Activated naive CD4-positive, alpha-beta T cell treated with anti-CD3 and anti-CD28 coated beads for 36 hours (primary cell): ENCODE measurements around the gene PRELP. TPM values are rescaled to one million over a fixed set of nuclear protein-coding genes. Genes with fewer than 3 reads are reported as not detected.
"Not testable (repeated sequence)": the region's sequence is repeated elsewhere in the genome, so short reads cannot be mapped to it uniquely, and the experiment has no call there.

Experiments
- CTCF ChIA-PET: fragments of 350-600 bp; sonication (Branson Sonifier 250); formaldehyde crosslinking; loops from one replicate; lab custom pipeline; 2021; ENCODE audit warnings: antibody characterized with exemption; lab: Charles Lee
- DNase-seq: peaks from one replicate; pipeline ENCODE4 v3.0.0-alpha.2; 2020
- H3K27ac Mint-ChIP-seq: one replicate; pipeline ENCODE4 v1.8.0; 2021; ENCODE audit warnings: mild to moderate bottlenecking, mixed read lengths
- H3K27me3 Mint-ChIP-seq: one replicate; pipeline ENCODE4 v1.8.0; 2021; ENCODE audit warnings: low read depth, mixed read lengths
- H3K36me3 Mint-ChIP-seq: one replicate; pipeline ENCODE4 v1.8.0; 2021; ENCODE audit warnings: low read depth, mixed read lengths
- H3K4me1 Mint-ChIP-seq: one replicate; pipeline ENCODE4 v1.8.0; 2021; ENCODE audit warnings: low read depth, mixed read lengths
- H3K4me3 Mint-ChIP-seq: one replicate; pipeline ENCODE4 v1.8.0; 2021; ENCODE audit warnings: mild to moderate bottlenecking, moderate library complexity, mixed read lengths
- H3K9me3 Mint-ChIP-seq: one replicate; pipeline ENCODE4 v1.8.0; 2021; ENCODE audit warnings: mixed read lengths
- intact Hi-C: fragments of 100-400 bp; cut with micrococcal nuclease; formaldehyde crosslinking; loops from one replicate; pipeline ENCODE4 v1.15.1; 2023
- total RNA-seq, 2 experiments: library from RNA; stranded (reverse); gene quantifications; one replicate each; pipeline ENCODE4 v1.2.3, GENCODE V29; 2021

Gene PRELP
- total RNA-seq, 2 experiments from 2014 or later = not detected

GRCh38 chr1:203443296-203443695 is 32.3 kb upstream of the PRELP start:
- peaks cover 1% of the 10 kb centered on the region for H3K9me3 Mint-ChIP-seq
- intact Hi-C loops = loop anchor here (5.0 kb wide), 1 partner anchor 101 kb away; no protein-coding TSS in a partner anchor
- CTCF ChIA-PET = interaction anchor here (0.6 to 1.5 kb wide), 2 partner anchors 14 to 287 kb away, joined by 3 read pairs; no protein-coding TSS in a partner anchor

GRCh38 chr1:203444171-203444576 is 31.4 kb upstream of the PRELP start:
- no peaks in the 10 kb centered on the region for H3K36me3 Mint-ChIP-seq
- intact Hi-C loops = loop anchor here (5.0 kb wide), 1 partner anchor 102 kb away; no protein-coding TSS in a partner anchor
- H3K27ac Mint-ChIP-seq = no peak overlapping the region
- H3K4me3 Mint-ChIP-seq = no peak overlapping the region
- H3K27me3 Mint-ChIP-seq = peaks cover 5% of the 10 kb centered on the region
- peaks cover 1% of the 10 kb centered on the region for H3K9me3 Mint-ChIP-seq
- H3K4me1 Mint-ChIP-seq = no peaks in the 10 kb centered on the region
- CTCF ChIA-PET = interaction anchor here (2.2 kb wide), 1 partner anchor 101 kb away, joined by 7 read pairs; no protein-coding TSS in a partner anchor
- DNase-seq = no peak

More at GRCh38 chr1:203443296-203443695, 32.3 kb upstream of the PRELP start:
- Mint-ChIP-seq H3K4me1 (no peaks in the 10 kb centered on the region), H3K27me3 (peaks cover 3% of the 10 kb centered on the region), H3K36me3 (no peaks in the 10 kb centered on the region), H3K4me3 (no peak overlapping the region), H3K27ac (no peak overlapping the region)
- no peak for DNase-seq

- intact Hi-C loops = no loop called here
- CTCF ChIA-PET = interaction anchor here (0.6 to 1.0 kb wide), 2 partner anchors 180 to 1394 kb away, joined by 3 to 5 read pairs; no protein-coding TSS in a partner anchor
Observed at GRCh38 chr1:203447151-203447550, 28.5 kb upstream of the PRELP start.

GRCh38 chr1:203447598-203447997 is 28.0 kb upstream of the PRELP start:
- DNase-seq, H3K27ac Mint-ChIP-seq, H3K27me3 Mint-ChIP-seq, intact Hi-C loops, H3K36me3 Mint-ChIP-seq, H3K9me3 Mint-ChIP-seq, H3K4me1 Mint-ChIP-seq, H3K4me3 Mint-ChIP-seq: not testable (repeated sequence)
- CTCF ChIA-PET = interaction anchor here (1.0 kb wide), 1 partner anchor 180 kb away, joined by 5 read pairs; no protein-coding TSS in a partner anchor

More at GRCh38 chr1:203447151-203447550, 28.5 kb upstream of the PRELP start:
- Mint-ChIP-seq H3K27me3 (peaks cover 10% of the 10 kb centered on the region), H3K27ac (no peak overlapping the region), H3K9me3 (peaks cover 1% of the 10 kb centered on the region), H3K4me3 (no peak overlapping the region), H3K36me3 (no peaks in the 10 kb centered on the region), H3K4me1 (no peaks in the 10 kb centered on the region)
- no peak for DNase-seq

GRCh38 chr1:203448521-203449061 is 27.0 kb upstream of the PRELP start:
- Mint-ChIP-seq H3K9me3 (peaks cover 1% of the 10 kb centered on the region), H3K27me3 (peaks cover 14% of the 10 kb centered on the region), H3K27ac (no peak overlapping the region), H3K4me1 (no peaks in the 10 kb centered on the region), H3K4me3 (no peak overlapping the region), H3K36me3 (no peaks in the 10 kb centered on the region)
- no peak for DNase-seq
- CTCF ChIA-PET = no interaction called here
- intact Hi-C loops = no loop called here

- Mint-ChIP-seq H3K27ac (no peak overlapping the region), H3K9me3 (peaks cover under 1% of the 10 kb centered on the region), H3K4me3 (no peak overlapping the region), H3K4me1 (no peaks in the 10 kb centered on the region), H3K27me3 (peaks cover 14% of the 10 kb centered on the region), H3K36me3 (no peaks in the 10 kb centered on the region)
- DNase-seq = no peak
- CTCF ChIA-PET = interaction anchor here (1.0 to 1.5 kb wide), 4 partner anchors 107 to 416 kb away, joined by 3 to 5 read pairs (median 3); no protein-coding TSS in a partner anchor
- intact Hi-C loops = no loop called here
Observed at GRCh38 chr1:203450001-203450400, 25.6 kb upstream of the PRELP start.

GRCh38 chr1:203450479-203451149 is 25.0 kb upstream of the PRELP start:
- CTCF ChIA-PET = interaction anchor here (1.1 to 1.5 kb wide), 3 partner anchors 108 to 416 kb away, joined by 3 to 5 read pairs (median 3); no protein-coding TSS in a partner anchor
- Mint-ChIP-seq H3K4me3 (no peak overlapping the region), H3K27ac (no peak overlapping the region), H3K36me3 (no peaks in the 10 kb centered on the region), H3K9me3 (no peaks in the 10 kb centered on the region), H3K4me1 (no peaks in the 10 kb centered on the region), H3K27me3 (peaks cover 14% of the 10 kb centered on the region)
- DNase-seq = no peak
- intact Hi-C loops = no loop called here

GRCh38 chr1:203451836-203452784 is 23.5 kb upstream of the PRELP start:
- CTCF ChIA-PET = interaction anchor here (1.2 to 1.6 kb wide), 2 partner anchors 109 to 179 kb away, joined by 3 to 4 read pairs; no protein-coding TSS in a partner anchor
- intact Hi-C loops = no loop called here
- Mint-ChIP-seq H3K27me3 (peaks cover 14% of the 10 kb centered on the region), H3K9me3 (no peaks in the 10 kb centered on the region), H3K4me1 (no peaks in the 10 kb centered on the region), H3K36me3 (no peaks in the 10 kb centered on the region), H3K27ac (no peak overlapping the region), H3K4me3 (no peak overlapping the region)
- no peak for DNase-seq

- no peaks in the 10 kb centered on the region for H3K4me1 Mint-ChIP-seq
- CTCF ChIA-PET = interaction anchor here (0.7 to 1.6 kb wide), 3 partner anchors 110 to 180 kb away, joined by 3 to 4 read pairs (median 3); no protein-coding TSS in a partner anchor
- DNase-seq = no peak
- no peak overlapping the region for H3K4me3 Mint-ChIP-seq
- no peaks in the 10 kb centered on the region for H3K36me3 Mint-ChIP-seq
- no peak overlapping the region for H3K27ac Mint-ChIP-seq
- H3K9me3 Mint-ChIP-seq = no peaks in the 10 kb centered on the region
- H3K27me3 Mint-ChIP-seq = peaks cover 14% of the 10 kb centered on the region
- intact Hi-C loops = no loop called here
Observed at GRCh38 chr1:203453016-203453415, 22.6 kb upstream of the PRELP start.

GRCh38 chr1:203453616-203454015 is 22.0 kb upstream of the PRELP start:
- CTCF ChIA-PET = interaction anchor here (0.7 kb wide), 1 partner anchor 110 kb away, joined by 3 read pairs; no protein-coding TSS in a partner anchor
- intact Hi-C loops = no loop called here
- no peaks in the 10 kb centered on the region for H3K9me3 Mint-ChIP-seq
- no peaks in the 10 kb centered on the region for H3K4me1 Mint-ChIP-seq
- no peak for DNase-seq
- H3K27ac Mint-ChIP-seq = no peak overlapping the region
- H3K27me3 Mint-ChIP-seq = peaks cover 13% of the 10 kb centered on the region
- H3K36me3 Mint-ChIP-seq = no peaks in the 10 kb centered on the region
- H3K4me3 Mint-ChIP-seq = no peak overlapping the region

GRCh38 chr1:203454986-203455471 is 20.6 kb upstream of the PRELP start:
- no peak overlapping the region for H3K27ac Mint-ChIP-seq
- peaks cover 11% of the 10 kb centered on the region for H3K27me3 Mint-ChIP-seq
- H3K36me3 Mint-ChIP-seq = no peaks in the 10 kb centered on the region
- no peak overlapping the region for H3K4me3 Mint-ChIP-seq
- H3K4me1 Mint-ChIP-seq = no peaks in the 10 kb centered on the region
- intact Hi-C loops = no loop called here
- CTCF ChIA-PET = interaction anchor here (1.2 kb wide), 1 partner anchor 188 kb away, joined by 3 read pairs; no protein-coding TSS in a partner anchor
- no peak for DNase-seq
- H3K9me3 Mint-ChIP-seq = no peaks in the 10 kb centered on the region
